Breast epithelium (tissue), 3 donors: Measurements from ENCODE around the gene AKAP3.

Source experiments
- POLR2A ChIP-seq: fragments of 450-650 bp; IDR thresholded peaks from one replicate; pipeline ENCODE4 v1.6.1; 2016; ENCODE audit warnings: antibody characterized with exemption, mild to moderate bottlenecking, moderate library complexity
- POLR2AphosphoS5 ChIP-seq, 3 donors: sonication (generic); formaldehyde crosslinking; IDR thresholded peaks; one replicate each; pipeline ENCODE4 v1.6.1; 2017; ENCODE audit warnings: antibody characterized with exemption in 3 of 3
- TF ChIP-seq, protein P1 (sequence below), 3 donors: fragments of 450-650 bp; IDR thresholded peaks; one replicate each; pipeline ENCODE4 v1.5.1; 2016 to 2017; ENCODE audit warnings: antibody characterized with exemption in 3 of 3, mild to moderate bottlenecking in 3 of 3, moderate library complexity in 3 of 3

DNA sequence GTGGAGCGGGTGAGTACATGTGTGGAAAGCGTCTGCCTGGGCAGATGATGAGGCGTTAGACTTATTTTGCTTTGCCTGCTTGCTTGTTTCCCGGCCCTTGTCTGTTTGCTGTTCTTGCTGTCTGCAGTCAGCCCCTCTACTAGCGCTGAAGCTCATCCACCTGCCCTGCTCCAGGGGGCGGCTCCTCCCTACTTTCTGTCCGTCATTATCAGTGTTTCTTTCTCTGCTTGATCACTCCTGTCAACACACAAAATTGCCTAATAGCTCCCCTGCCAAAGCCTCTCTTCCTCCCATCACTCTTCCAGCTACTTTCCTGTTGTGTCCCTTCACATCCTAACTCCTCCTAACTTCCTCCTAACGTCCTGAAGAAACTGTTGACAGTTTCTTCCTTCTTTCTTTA is 36.5 kb upstream of the AKAP3 start:
- TF ChIP-seq POLR2A (no peak), POLR2AphosphoS5 (IDR thresholded peaks at IDR 0.05) (no peak)
- TF ChIP-seq, protein P1, sequence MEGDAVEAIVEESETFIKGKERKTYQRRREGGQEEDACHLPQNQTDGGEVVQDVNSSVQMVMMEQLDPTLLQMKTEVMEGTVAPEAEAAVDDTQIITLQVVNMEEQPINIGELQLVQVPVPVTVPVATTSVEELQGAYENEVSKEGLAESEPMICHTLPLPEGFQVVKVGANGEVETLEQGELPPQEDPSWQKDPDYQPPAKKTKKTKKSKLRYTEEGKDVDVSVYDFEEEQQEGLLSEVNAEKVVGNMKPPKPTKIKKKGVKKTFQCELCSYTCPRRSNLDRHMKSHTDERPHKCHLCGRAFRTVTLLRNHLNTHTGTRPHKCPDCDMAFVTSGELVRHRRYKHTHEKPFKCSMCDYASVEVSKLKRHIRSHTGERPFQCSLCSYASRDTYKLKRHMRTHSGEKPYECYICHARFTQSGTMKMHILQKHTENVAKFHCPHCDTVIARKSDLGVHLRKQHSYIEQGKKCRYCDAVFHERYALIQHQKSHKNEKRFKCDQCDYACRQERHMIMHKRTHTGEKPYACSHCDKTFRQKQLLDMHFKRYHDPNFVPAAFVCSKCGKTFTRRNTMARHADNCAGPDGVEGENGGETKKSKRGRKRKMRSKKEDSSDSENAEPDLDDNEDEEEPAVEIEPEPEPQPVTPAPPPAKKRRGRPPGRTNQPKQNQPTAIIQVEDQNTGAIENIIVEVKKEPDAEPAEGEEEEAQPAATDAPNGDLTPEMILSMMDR (IDR thresholded peaks at IDR 0.05) = no peak
